K562 (cell line): ENCODE results near the gene SHLD1.

Source experiments
- FOXK2 ChIP-seq, 2 experiments: fragments of 450-650 bp; IDR thresholded peaks in 1 of 2; conservative IDR thresholded peaks in 1 of 2; 2 replicates each; pipeline ENCODE4 v1.6.1; 2016; ENCODE audit warnings: low read depth in 2 of 2, mild to moderate bottlenecking in 1 of 2
- HDAC8 ChIP-seq: fragments of 450-650 bp; IDR thresholded peaks from 2 replicates; pipeline ENCODE4 v1.6.1; 2016; ENCODE audit warnings: mild to moderate bottlenecking, missing genetic modification characterization, moderate library complexity, missing compliant biosample characterization
- IFI16 ChIP-seq: fragments of 250-450 bp; sonication (Bioruptor Pico); IDR thresholded peaks from 2 replicates; pipeline ENCODE4 v2.1.2; 2022; ENCODE audit warnings: mild to moderate bottlenecking, inconsistent platforms
- MEF2A ChIP-seq: IDR thresholded peaks from 2 replicates; pipeline ENCODE4 v1.6.1; 2011; ENCODE audit warnings: low read depth, mild to moderate bottlenecking, low read length, moderate library complexity; ENCODE audit not compliant: control insufficient read depth
- TCF7L2 ChIP-seq: fragments of 150-350 bp; IDR thresholded peaks from 2 replicates; pipeline ENCODE4 v1.6.1; 2016; ENCODE audit warnings: low read depth, mild to moderate bottlenecking, low read length, moderate library complexity
- ZBTB17 ChIP-seq: fragments of 450-650 bp; formaldehyde crosslinking; IDR thresholded peaks from 2 replicates; pipeline ENCODE4 v1.4.0; 2020; ENCODE audit warnings: mild to moderate bottlenecking
- TF ChIP-seq, protein P1 (sequence below): fragments of 250-450 bp; sonication (Bioruptor Pico); IDR thresholded peaks from 2 replicates; pipeline ENCODE4 v1.5.0; 2020; ENCODE audit warnings: mild to moderate bottlenecking, borderline replicate concordance
- TF ChIP-seq, protein P2 (sequence below): sonication (generic); formaldehyde crosslinking; IDR thresholded peaks from 2 replicates; pipeline ENCODE4 v1.8.0; 2022; ENCODE audit warnings: missing genetic modification reagents, mild to moderate bottlenecking, borderline replicate concordance
- TF ChIP-seq, protein P3 (sequence below): sonication (generic); formaldehyde crosslinking; IDR thresholded peaks from 2 replicates; pipeline ENCODE4 v1.8.0; 2022; ENCODE audit warnings: mild to moderate bottlenecking, missing genetic modification reagents, borderline replicate concordance

DNA sequence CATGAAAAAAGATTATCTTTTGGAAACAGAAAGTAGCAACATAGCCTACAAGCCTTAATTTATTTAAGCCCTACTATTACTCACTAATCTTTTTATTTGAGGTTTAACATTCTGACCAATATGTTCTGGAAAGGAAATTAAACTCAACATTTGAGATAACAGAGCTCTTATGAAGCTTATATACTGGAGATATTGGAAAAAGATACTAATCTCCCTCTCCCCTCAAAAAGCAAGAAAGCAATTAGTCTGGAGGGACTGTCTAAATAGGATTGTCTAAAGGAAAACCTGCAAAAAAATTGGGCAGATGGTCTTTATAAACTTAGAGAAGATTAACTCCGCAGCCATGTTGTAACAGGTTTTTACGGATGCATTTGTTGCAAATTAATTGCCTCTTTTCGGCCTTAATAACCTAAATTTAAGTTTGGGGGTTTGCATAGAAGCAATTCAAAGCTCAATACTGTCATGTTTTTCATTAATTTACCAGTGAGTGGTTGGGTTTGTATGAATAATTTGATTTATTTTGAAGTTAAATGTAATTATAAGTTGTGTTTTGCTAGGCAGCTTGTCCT lies 79.1 kb downstream of the SHLD1 start:
- TF ChIP-seq TCF7L2 (no peak), IFI16 (CRISPR knock-in tag) (no peak), MEF2A (no peak), FOXK2 (conservative IDR thresholded peaks at IDR 0.05 in 1 of 2, IDR thresholded peaks at IDR 0.05 in 1 of 2; ENCODE audit: low read depth in 2 of 2) (no peak), HDAC8 (tag) (no peak), ZBTB17 (no peak)
- TF ChIP-seq, protein P1, sequence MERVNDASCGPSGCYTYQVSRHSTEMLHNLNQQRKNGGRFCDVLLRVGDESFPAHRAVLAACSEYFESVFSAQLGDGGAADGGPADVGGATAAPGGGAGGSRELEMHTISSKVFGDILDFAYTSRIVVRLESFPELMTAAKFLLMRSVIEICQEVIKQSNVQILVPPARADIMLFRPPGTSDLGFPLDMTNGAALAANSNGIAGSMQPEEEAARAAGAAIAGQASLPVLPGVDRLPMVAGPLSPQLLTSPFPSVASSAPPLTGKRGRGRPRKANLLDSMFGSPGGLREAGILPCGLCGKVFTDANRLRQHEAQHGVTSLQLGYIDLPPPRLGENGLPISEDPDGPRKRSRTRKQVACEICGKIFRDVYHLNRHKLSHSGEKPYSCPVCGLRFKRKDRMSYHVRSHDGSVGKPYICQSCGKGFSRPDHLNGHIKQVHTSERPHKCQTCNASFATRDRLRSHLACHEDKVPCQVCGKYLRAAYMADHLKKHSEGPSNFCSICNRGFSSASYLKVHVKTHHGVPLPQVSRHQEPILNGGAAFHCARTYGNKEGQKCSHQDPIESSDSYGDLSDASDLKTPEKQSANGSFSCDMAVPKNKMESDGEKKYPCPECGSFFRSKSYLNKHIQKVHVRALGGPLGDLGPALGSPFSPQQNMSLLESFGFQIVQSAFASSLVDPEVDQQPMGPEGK (CRISPR knock-in tag), result no peak
- TF ChIP-seq, protein P2, sequence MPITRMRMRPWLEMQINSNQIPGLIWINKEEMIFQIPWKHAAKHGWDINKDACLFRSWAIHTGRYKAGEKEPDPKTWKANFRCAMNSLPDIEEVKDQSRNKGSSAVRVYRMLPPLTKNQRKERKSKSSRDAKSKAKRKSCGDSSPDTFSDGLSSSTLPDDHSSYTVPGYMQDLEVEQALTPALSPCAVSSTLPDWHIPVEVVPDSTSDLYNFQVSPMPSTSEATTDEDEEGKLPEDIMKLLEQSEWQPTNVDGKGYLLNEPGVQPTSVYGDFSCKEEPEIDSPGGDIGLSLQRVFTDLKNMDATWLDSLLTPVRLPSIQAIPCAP (CRISPR knock-in tag), result no peak
- TF ChIP-seq, protein P3, sequence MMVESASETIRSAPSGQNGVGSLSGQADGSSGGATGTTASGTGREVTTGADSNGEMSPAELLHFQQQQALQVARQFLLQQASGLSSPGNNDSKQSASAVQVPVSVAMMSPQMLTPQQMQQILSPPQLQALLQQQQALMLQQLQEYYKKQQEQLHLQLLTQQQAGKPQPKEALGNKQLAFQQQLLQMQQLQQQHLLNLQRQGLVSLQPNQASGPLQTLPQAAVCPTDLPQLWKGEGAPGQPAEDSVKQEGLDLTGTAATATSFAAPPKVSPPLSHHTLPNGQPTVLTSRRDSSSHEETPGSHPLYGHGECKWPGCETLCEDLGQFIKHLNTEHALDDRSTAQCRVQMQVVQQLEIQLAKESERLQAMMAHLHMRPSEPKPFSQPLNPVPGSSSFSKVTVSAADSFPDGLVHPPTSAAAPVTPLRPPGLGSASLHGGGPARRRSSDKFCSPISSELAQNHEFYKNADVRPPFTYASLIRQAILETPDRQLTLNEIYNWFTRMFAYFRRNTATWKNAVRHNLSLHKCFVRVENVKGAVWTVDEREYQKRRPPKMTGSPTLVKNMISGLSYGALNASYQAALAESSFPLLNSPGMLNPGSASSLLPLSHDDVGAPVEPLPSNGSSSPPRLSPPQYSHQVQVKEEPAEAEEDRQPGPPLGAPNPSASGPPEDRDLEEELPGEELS (CRISPR knock-in tag), result no peak
